Measurements from ENCODE around the gene FOXP1.

FOXP1 gene

DNA sequence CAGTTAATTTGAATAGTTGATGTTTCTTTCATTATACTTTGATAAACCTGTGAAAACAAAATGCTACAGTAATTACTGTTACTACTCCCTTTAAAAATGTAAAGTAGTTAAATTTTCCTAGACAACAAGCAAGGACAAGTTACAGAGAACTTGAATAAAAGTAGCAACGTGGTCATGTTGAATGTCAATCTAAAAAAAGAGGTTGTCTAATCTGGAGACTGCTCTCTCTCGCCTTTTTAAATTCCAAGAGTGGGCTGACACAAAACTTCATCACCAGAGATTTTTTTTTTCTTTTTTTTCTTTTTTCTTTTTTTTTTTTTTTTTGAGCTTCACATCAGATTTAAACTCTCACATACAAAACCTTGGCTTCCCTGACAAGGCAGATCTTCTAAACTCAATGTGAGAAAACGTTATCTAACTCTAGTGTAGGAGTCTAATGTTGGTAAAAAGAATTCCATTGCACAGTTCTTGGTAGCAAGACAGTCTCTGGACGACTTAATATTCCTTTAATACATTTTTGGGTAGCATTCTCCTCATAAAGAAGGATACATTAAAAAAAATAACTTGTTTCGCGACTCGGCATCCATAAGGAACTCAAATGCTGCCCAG lies 4.1 kb downstream of the FOXP1 start:
- Histone ChIP-seq H3K27me3 (replicated peaks; ENCODE audit: control insufficient read depth, insufficient read depth, low read length) (peaks cover 3% of the 10 kb centered on the region), H3K36me3 (ENCODE audit: control insufficient read depth, insufficient read depth, low read length) (no peaks in the 10 kb centered on the region), H3K4me3 (replicated peaks; ENCODE audit: low read depth, low read length) (no peak overlapping the region)
- TF ChIP-seq, protein P1, sequence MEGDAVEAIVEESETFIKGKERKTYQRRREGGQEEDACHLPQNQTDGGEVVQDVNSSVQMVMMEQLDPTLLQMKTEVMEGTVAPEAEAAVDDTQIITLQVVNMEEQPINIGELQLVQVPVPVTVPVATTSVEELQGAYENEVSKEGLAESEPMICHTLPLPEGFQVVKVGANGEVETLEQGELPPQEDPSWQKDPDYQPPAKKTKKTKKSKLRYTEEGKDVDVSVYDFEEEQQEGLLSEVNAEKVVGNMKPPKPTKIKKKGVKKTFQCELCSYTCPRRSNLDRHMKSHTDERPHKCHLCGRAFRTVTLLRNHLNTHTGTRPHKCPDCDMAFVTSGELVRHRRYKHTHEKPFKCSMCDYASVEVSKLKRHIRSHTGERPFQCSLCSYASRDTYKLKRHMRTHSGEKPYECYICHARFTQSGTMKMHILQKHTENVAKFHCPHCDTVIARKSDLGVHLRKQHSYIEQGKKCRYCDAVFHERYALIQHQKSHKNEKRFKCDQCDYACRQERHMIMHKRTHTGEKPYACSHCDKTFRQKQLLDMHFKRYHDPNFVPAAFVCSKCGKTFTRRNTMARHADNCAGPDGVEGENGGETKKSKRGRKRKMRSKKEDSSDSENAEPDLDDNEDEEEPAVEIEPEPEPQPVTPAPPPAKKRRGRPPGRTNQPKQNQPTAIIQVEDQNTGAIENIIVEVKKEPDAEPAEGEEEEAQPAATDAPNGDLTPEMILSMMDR (IDR thresholded peaks at IDR 0.05; ENCODE audit: insufficient read depth, low read length, poor library complexity, severe bottlenecking), result no peak
- no peak for DNase-seq (ENCODE audit: extremely low read depth, insufficient read length)

DNA sequence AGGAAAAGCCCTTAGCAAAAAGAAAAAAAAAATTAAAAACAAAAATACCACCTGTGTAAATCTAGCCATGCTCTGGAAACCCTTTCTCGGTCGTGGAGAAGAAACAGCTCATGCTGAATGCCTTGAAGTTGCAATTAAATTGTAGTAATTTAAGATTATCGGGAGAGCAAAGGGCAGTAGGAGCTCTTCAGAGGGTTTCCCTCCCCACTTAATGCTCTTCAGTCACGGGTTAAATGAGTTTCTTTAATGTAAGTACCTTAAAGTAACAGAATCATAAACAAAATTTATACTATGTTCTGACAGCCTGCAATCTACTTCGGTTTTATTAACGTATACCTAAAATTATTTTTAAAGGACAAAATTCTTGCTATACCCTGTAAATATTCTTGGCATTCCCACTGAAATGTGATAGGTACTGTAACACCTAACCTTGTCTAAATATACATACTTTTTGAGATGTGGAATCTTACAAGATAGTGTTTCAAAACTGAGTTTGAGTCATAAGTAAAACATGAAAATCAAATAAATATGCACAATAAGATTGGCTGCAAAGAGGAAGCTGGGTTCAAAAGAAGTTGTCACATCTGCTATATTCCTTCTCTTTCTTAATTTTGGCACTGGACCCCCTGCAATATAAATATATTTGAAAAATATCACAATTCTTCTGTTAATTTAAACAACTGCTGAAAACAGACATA lies 5.3 kb downstream of the FOXP1 start:
- H3K27me3 ChIP-seq (replicated peaks; ENCODE audit: control insufficient read depth, insufficient read depth, low read length), result peaks cover 3% of the 10 kb centered on the region
- TF ChIP-seq, protein P1 (IDR thresholded peaks at IDR 0.05; ENCODE audit: insufficient read depth, low read length, poor library complexity, severe bottlenecking), result no peak
- no peak overlapping the region for H3K4me3 ChIP-seq (replicated peaks; ENCODE audit: low read depth, low read length)
- no peak for DNase-seq (ENCODE audit: extremely low read depth, insufficient read length)
- H3K36me3 ChIP-seq (ENCODE audit: control insufficient read depth, insufficient read depth, low read length), result no peaks in the 10 kb centered on the region

DNA sequence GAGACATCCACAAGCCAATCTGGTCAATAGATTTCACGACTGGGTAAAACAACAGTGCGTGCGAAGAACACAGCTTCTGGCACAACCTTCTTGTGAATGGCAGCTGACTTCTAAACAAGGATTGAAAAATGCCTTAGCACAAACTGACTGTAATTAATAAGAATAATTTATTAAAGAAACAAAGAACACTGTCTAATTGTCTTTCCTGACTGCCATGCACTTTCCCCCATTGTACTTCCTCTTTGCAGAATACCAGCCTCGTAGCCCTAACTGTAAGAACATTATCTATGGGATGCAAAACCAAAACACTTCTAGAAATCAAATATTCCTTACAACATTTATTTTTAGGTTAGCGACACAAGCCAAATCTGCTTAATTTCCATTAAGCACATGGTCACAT lies 6.5 kb downstream of the FOXP1 start:
- no peaks in the 10 kb centered on the region for H3K36me3 ChIP-seq (ENCODE audit: control insufficient read depth, insufficient read depth, low read length)
- H3K27me3 ChIP-seq (replicated peaks; ENCODE audit: control insufficient read depth, insufficient read depth, low read length), result peaks cover 3% of the 10 kb centered on the region
- TF ChIP-seq, protein P1 (IDR thresholded peaks at IDR 0.05; ENCODE audit: insufficient read depth, low read length, poor library complexity, severe bottlenecking), result no peak
- no peak overlapping the region for H3K4me3 ChIP-seq (replicated peaks; ENCODE audit: low read depth, low read length)
- no peak for DNase-seq (ENCODE audit: extremely low read depth, insufficient read length)

DNA sequence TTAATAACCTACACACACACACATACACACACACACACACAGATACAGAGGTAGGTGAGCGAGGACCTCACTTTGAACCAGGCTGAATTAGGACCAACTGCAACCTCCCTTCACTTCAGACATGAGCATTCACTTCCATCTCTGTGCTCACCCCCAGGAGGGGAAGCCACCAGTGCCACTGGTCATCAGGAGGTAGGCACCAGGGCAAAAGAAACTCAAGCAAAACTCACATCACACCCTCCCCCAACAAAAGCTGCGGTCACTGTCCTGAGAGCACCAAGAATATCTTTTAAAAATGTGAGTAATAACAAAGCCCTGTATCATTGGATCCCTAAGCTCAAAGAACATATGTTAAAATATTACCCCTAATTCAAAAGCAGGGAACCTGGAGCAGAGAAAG lies 8.1 kb downstream of the FOXP1 start:
- H3K36me3 ChIP-seq (ENCODE audit: control insufficient read depth, insufficient read depth, low read length), result no peaks in the 10 kb centered on the region
- no peak for DNase-seq (ENCODE audit: extremely low read depth, insufficient read length)
- H3K4me3 ChIP-seq (replicated peaks; ENCODE audit: low read depth, low read length), result no peak overlapping the region
- TF ChIP-seq, protein P1 (IDR thresholded peaks at IDR 0.05; ENCODE audit: insufficient read depth, low read length, poor library complexity, severe bottlenecking), result no peak
- peaks cover 2% of the 10 kb centered on the region for H3K27me3 ChIP-seq (replicated peaks; ENCODE audit: control insufficient read depth, insufficient read depth, low read length)

DNA sequence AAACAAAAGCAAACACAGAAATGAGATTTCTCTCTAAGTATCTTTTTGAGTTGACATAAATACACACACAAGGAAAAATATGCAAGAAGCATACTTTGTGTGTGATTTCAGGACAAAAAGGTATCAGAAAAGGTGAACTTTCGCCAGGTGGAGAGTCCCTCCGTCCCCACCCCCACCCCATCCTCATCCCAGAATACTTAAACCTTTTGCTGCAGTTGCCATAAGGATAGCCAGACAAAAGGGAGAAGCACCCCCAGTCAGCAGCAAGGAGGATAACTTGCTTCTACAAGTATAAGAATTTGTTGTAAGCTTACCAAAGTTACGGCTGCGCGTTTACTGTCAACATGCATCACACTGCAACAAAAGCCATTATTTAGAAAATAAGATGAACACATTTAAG lies 10.3 kb downstream of the FOXP1 start:
- no peaks in the 10 kb centered on the region for H3K36me3 ChIP-seq (ENCODE audit: control insufficient read depth, insufficient read depth, low read length)
- DNase-seq (ENCODE audit: extremely low read depth, insufficient read length), result no peak
- TF ChIP-seq, protein P1 (IDR thresholded peaks at IDR 0.05; ENCODE audit: insufficient read depth, low read length, poor library complexity, severe bottlenecking), result no peak
- no peaks in the 10 kb centered on the region; the same call in none of the 2 replicates for H3K27me3 ChIP-seq (replicated peaks; ENCODE audit: control insufficient read depth, insufficient read depth, low read length)
- H3K4me3 ChIP-seq (replicated peaks; ENCODE audit: low read depth, low read length), result no peak overlapping the region
